Smooth muscle cell (in vitro differentiated cells): Measurements from ENCODE around the gene BLM. TPM values are rescaled to one million over a fixed set of nuclear protein-coding genes. Genes with fewer than 3 reads are reported as not detected.

Source experiments
- DNase-seq: peaks from one replicate; lab custom pipeline; 2025; ENCODE audit not compliant: unreplicated experiment; lab: John Stamatoyannopoulos, UW
- H2AFZ ChIP-seq: fragments of 200-600 bp; sonication (generic); 2 replicates; pipeline ENCODE4 v1.6.0; 2016; ENCODE audit warnings: antibody characterized with exemption, low read depth, mild to moderate bottlenecking
- H3F3A ChIP-seq: fragments of 200-600 bp; sonication (generic); 2 replicates; pipeline ENCODE4 v1.6.0; 2017; ENCODE audit warnings: antibody characterized with exemption, low read depth
- H3K27ac ChIP-seq: fragments of 200-600 bp; sonication (generic); 2 replicates; pipeline ENCODE4 v1.5.1; 2016; ENCODE audit warnings: low read depth, mild to moderate bottlenecking
- H3K27me3 ChIP-seq: fragments of 200-600 bp; sonication (generic); 2 replicates; pipeline ENCODE4 v1.6.1; 2016; ENCODE audit warnings: low read depth, mild to moderate bottlenecking
- H3K36me3 ChIP-seq: fragments of 200-600 bp; sonication (generic); 2 replicates; pipeline ENCODE4 v1.5.1; 2016; ENCODE audit warnings: low read depth
- H3K4me1 ChIP-seq: fragments of 200-600 bp; sonication (generic); 2 replicates; pipeline ENCODE4 v1.5.1; 2016; ENCODE audit warnings: low read depth
- H3K4me2 ChIP-seq: fragments of 200-600 bp; sonication (generic); 2 replicates; pipeline ENCODE4 v1.6.0; 2016; ENCODE audit warnings: mild to moderate bottlenecking
- H3K4me3 ChIP-seq: fragments of 200-600 bp; sonication (generic); 2 replicates; pipeline ENCODE4 v1.5.1; 2016; ENCODE audit warnings: mild to moderate bottlenecking
- H3K79me2 ChIP-seq: fragments of 200-600 bp; sonication (generic); 2 replicates; pipeline ENCODE4 v1.6.0; 2016; ENCODE audit warnings: low read depth, mild to moderate bottlenecking
- H3K9ac ChIP-seq: fragments of 200-600 bp; sonication (generic); 2 replicates; pipeline ENCODE4 v1.6.0; 2016; ENCODE audit warnings: low read depth
- H3K9me3 ChIP-seq: fragments of 200-600 bp; sonication (generic); replicated peaks from 2 replicates; pipeline ENCODE4 v1.5.1; 2016; ENCODE audit warnings: low read depth
- H4K20me1 ChIP-seq: fragments of 200-600 bp; sonication (generic); 2 replicates; pipeline ENCODE4 v1.6.0; 2016; ENCODE audit warnings: low read depth
- WGBS: methylation state at CpG from one replicate; pipeline ENCODE4 v1.1.7; 2016; ENCODE audit warnings: low lambda C conversion rate; 5-methylcytosine and 5-hydroxymethylcytosine counted together
- polyA plus RNA-seq: library from polyadenylated mRNA; unstranded; fragments of >200 nt; fragmentation: Nextera tagmentation; extraction: Ambion mirVana; gene quantifications from 2 replicates; pipeline ENCODE4 v1.2.1, GENCODE V29; 2016
- total RNA-seq: library from RNA; depleted of rRNA; stranded (reverse); fragments of >200 nt; gene quantifications from 2 replicates; pipeline ENCODE4 v1.2.3, GENCODE V29; 2014
- TF ChIP-seq, protein P1 (sequence below): fragments of 200-600 bp; sonication (generic); IDR thresholded peaks from 2 replicates; pipeline ENCODE4 v1.5.1; 2017; ENCODE audit warnings: borderline replicate concordance, mild to moderate bottlenecking, antibody characterized with exemption; ENCODE audit not compliant: insufficient read depth, poor library complexity, severe bottlenecking

Gene BLM
- total and polyA plus RNA-seq, 2 experiments from 2014 or later: 3.1 to 4.9 TPM

DNA sequence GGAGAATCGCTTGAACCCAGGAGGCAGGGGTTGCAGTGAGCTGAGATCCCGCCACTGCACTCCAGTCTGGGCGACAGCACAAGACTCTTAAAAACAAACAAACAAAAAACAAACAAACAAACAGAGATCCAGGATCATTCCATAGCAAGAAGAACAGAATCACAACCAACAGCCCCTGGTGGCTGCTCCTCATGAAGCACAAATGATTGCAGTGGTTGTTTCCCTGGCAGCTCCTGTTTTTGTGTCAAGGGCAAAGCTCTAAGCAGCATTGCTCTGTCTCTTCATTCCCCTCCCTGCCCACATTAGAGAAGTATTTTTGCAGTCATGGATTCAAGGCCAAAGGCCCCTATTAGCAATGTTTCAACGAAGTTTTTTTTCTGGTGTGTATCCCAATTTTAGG lies 25.8 kb upstream of the BLM start:
- H3K79me2 ChIP-seq: no peaks in the 10 kb centered on the region
- no peak for DNase-seq
- H3K27ac ChIP-seq: no peak overlapping the region
- TF ChIP-seq, protein P1, sequence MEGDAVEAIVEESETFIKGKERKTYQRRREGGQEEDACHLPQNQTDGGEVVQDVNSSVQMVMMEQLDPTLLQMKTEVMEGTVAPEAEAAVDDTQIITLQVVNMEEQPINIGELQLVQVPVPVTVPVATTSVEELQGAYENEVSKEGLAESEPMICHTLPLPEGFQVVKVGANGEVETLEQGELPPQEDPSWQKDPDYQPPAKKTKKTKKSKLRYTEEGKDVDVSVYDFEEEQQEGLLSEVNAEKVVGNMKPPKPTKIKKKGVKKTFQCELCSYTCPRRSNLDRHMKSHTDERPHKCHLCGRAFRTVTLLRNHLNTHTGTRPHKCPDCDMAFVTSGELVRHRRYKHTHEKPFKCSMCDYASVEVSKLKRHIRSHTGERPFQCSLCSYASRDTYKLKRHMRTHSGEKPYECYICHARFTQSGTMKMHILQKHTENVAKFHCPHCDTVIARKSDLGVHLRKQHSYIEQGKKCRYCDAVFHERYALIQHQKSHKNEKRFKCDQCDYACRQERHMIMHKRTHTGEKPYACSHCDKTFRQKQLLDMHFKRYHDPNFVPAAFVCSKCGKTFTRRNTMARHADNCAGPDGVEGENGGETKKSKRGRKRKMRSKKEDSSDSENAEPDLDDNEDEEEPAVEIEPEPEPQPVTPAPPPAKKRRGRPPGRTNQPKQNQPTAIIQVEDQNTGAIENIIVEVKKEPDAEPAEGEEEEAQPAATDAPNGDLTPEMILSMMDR: no peak
- H3F3A ChIP-seq: no peaks in the 10 kb centered on the region
- no peak overlapping the region for H3K4me3 ChIP-seq
- no peak overlapping the region for H2AFZ ChIP-seq
- no peaks in the 10 kb centered on the region for H3K4me1 ChIP-seq
- no peaks in the 10 kb centered on the region for H4K20me1 ChIP-seq
- no peaks in the 10 kb centered on the region for H3K27me3 ChIP-seq
- WGBS: 96% methylated on average over 4 of the region's 4 CpGs
- H3K9me3 ChIP-seq: no peaks in the 10 kb centered on the region
- H3K9ac ChIP-seq: no peak overlapping the region
- no peaks in the 10 kb centered on the region for H3K36me3 ChIP-seq
- no peak overlapping the region for H3K4me2 ChIP-seq

GRCh38 chr15:90691982-90692773 lies 25.0 kb upstream of the BLM start:
- no peaks in the 10 kb centered on the region for H3K36me3 ChIP-seq
- no peaks in the 10 kb centered on the region for H3K27me3 ChIP-seq
- H3K9me3 ChIP-seq: no peaks in the 10 kb centered on the region
- H3K4me1 ChIP-seq: no peaks in the 10 kb centered on the region
- WGBS: 86% methylated on average over 4 of the region's 4 CpGs
- H2AFZ ChIP-seq: no peak overlapping the region
- DNase-seq: no peak
- no peak overlapping the region for H3K9ac ChIP-seq
- TF ChIP-seq, protein P1: no peak
- no peak overlapping the region for H3K27ac ChIP-seq
- H3K4me3 ChIP-seq: no peak overlapping the region
- H4K20me1 ChIP-seq: no peaks in the 10 kb centered on the region
- no peak overlapping the region for H3K4me2 ChIP-seq
- no peaks in the 10 kb centered on the region for H3K79me2 ChIP-seq
- H3F3A ChIP-seq: no peaks in the 10 kb centered on the region

- no peak overlapping the region for H3K4me2 ChIP-seq
- H3K27me3 ChIP-seq: no peaks in the 10 kb centered on the region
- H3K9ac ChIP-seq: no peak overlapping the region
- H3K4me3 ChIP-seq: no peak overlapping the region
- no peak overlapping the region for H3K27ac ChIP-seq
- no peak overlapping the region for H2AFZ ChIP-seq
- no peaks in the 10 kb centered on the region for H3K9me3 ChIP-seq
- H4K20me1 ChIP-seq: no peaks in the 10 kb centered on the region
- no peak for DNase-seq
- H3K79me2 ChIP-seq: no peaks in the 10 kb centered on the region
- H3F3A ChIP-seq: no peaks in the 10 kb centered on the region
- TF ChIP-seq, protein P1: no peak
- no peaks in the 10 kb centered on the region for H3K36me3 ChIP-seq
- H3K4me1 ChIP-seq: no peaks in the 10 kb centered on the region
These were observed 22.2 kb upstream of the BLM start for GRCh38 chr15:90694987-90695386.

DNA sequence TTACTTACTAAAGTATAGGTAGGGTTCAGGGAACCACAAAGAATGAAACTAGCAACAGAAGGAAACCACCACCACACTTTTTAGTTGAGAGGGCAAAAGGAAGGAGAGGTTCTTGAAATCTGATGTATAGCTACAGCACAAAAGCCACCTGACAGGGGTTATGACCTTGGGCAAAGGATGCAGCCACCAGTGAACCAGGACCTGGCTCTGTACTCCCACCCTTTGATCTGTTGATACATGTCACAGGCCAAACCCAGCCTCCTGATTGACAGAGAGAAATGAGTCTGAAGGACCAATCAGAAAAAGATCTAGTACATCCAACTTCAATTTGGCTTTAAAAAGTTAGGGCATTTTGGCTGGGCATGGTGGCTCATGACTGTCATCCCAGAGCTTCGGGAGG lies 20.0 kb upstream of the BLM start:
- DNase-seq: no peak
- H3K4me3 ChIP-seq: no peak overlapping the region
- no peaks in the 10 kb centered on the region for H3K27me3 ChIP-seq
- no peaks in the 10 kb centered on the region for H3K79me2 ChIP-seq
- no peak overlapping the region for H3K27ac ChIP-seq
- no peak overlapping the region for H3K4me2 ChIP-seq
- no peaks in the 10 kb centered on the region for H3K4me1 ChIP-seq
- no peaks in the 10 kb centered on the region for H3K9me3 ChIP-seq
- H3K36me3 ChIP-seq: no peaks in the 10 kb centered on the region
- H3K9ac ChIP-seq: no peak overlapping the region
- no peak overlapping the region for H2AFZ ChIP-seq
- no peaks in the 10 kb centered on the region for H4K20me1 ChIP-seq
- TF ChIP-seq, protein P1: no peak
- H3F3A ChIP-seq: no peaks in the 10 kb centered on the region
- WGBS: 100% methylated on average over 1 of the region's 1 CpG
